H54 (cell line): ENCODE measurements around the gene TEPSIN.

Experiments used
- DNase-seq: peaks from one replicate; pipeline ENCODE4 v3.0.0; 2011; ENCODE audit warnings: low spot score, mixed read lengths; ENCODE audit not compliant: insufficient read length
- FAIRE-seq: peaks from 3 replicates; lab custom pipeline; 2011; peaks lifted over from hg19 to GRCh38; lab: Jason Lieb, UNC
- POLR2A ChIP-seq: IDR thresholded peaks from 2 replicates; pipeline ENCODE4 v1.6.1; 2011; ENCODE audit warnings: low read depth, mild to moderate bottlenecking, low read length

TEPSIN gene

GRCh38 chr17:81277946-81278693 is 39.3 kb upstream of the TEPSIN start:
- no peak for TF ChIP-seq POLR2A
- DNase-seq (no peak), FAIRE-seq (no peak)

- no peak for TF ChIP-seq POLR2A
- no peak for FAIRE-seq
- no peak for DNase-seq
Observed at GRCh38 chr17:81277421-81277820, 38.6 kb upstream of the TEPSIN start.

GRCh38 chr17:81276781-81277180 is 37.9 kb upstream of the TEPSIN start:
- no peak for TF ChIP-seq POLR2A
- no peak for FAIRE-seq

GRCh38 chr17:81274471-81274855 is 35.6 kb upstream of the TEPSIN start:
- FAIRE-seq (no peak), DNase-seq (no peak)
- no peak for TF ChIP-seq POLR2A

More at GRCh38 chr17:81276781-81277180, 37.9 kb upstream of the TEPSIN start:
- DNase-seq, result no peak

GRCh38 chr17:81273698-81274470 is 35.0 kb upstream of the TEPSIN start:
- FAIRE-seq (no peak), DNase-seq (no peak)
- TF ChIP-seq POLR2A, result no peak

- FAIRE-seq (no peak), DNase-seq (no peak)
- no peak for TF ChIP-seq POLR2A
Observed at GRCh38 chr17:81272616-81273015, 33.8 kb upstream of the TEPSIN start.

GRCh38 chr17:81271226-81271625 is 32.4 kb upstream of the TEPSIN start:
- no peak for DNase-seq
- no peak for TF ChIP-seq POLR2A
- no peak for FAIRE-seq

GRCh38 chr17:81270279-81270678 is 31.4 kb upstream of the TEPSIN start:
- no peak for DNase-seq
- TF ChIP-seq POLR2A, result no peak
- FAIRE-seq, result no peak

- TF ChIP-seq POLR2A, result no peak
- no peak for FAIRE-seq
- no peak for DNase-seq
Observed at GRCh38 chr17:81267390-81268067, 28.7 kb upstream of the TEPSIN start.

- FAIRE-seq (no peak), DNase-seq (no peak)
- TF ChIP-seq POLR2A, result no peak
Observed at GRCh38 chr17:81265576-81265975, 26.7 kb upstream of the TEPSIN start.

GRCh38 chr17:81264640-81265039 is 25.8 kb upstream of the TEPSIN start:
- FAIRE-seq (no peak), DNase-seq (no peak)
- no peak for TF ChIP-seq POLR2A

- FAIRE-seq, result no peak
- no peak for TF ChIP-seq POLR2A
- DNase-seq, result no peak
Observed at GRCh38 chr17:81263371-81264181, 24.7 kb upstream of the TEPSIN start.

- FAIRE-seq, result no peak
- no peak for DNase-seq
- no peak for TF ChIP-seq POLR2A
Observed at GRCh38 chr17:81261582-81262336, 22.9 kb upstream of the TEPSIN start.
